ENCODE measurements around the gene GTPBP1.

The GTPBP1 gene

DNA sequence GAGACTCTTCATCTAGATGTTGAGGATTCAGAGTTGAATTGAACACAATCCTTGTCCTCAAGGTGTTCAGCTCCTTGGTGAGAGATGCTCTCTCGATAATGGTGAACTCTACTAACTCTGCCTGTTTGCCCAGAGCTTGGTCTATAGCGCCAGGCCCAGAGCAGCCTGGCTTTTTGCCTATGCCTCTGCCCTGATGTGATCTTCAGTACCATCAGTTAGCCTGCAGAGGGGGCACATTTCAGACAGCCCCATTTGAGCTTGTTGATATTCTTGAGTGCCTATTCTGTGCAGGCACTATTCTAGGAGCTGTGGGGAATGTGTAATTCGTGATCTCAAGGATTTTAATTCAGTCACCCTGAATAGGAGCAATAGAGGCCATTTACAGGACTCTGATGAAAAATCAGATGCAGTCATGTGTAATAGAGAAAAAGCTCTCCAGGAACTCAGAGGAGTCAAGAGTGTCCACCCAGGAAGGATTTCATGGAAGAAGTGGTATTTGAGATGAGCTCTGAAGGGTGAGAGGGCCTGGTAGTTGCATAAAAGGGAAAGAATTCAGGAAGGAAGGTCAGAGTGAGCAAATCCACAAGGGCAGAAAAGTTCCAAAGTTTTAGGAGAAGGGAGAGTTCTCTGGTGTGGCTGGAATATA lies 19.3 kb downstream of the GTPBP1 start:
- no peak for DNase-seq (ENCODE audit: low read depth in 2 of 2)

DNA sequence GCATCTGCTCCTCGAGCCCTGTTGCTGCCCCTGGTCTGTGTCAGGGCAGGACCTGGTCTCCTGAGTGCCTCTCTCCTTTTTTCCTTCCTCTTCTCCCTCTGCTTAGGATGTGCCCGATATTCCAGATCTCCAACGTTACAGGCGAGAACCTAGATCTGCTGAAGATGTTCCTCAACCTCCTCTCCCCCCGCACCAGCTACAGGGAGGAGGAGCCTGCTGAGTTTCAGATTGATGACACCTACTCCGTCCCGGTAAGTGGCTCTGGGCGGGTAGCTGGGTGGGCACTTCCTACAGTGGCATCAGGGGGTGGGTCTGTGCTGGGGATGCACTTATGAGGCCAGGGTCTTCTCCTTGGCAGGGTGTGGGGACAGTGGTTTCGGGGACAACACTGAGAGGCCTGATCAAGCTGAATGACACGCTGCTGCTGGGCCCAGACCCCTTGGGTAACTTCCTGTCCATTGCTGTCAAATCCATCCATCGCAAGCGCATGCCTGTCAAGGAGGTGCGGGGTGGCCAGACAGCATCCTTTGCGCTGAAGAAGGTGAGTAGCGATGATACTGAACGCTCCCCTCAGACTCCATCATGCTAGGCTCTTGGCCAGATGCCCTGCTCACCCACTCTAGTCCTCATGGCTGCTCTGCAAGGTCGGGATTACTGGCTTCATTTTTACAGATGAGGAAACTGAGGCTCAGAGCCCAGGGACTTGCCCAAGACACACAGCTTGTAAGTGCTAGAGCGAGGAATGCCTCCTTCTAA lies 20.3 kb downstream of the GTPBP1 start:
- DNase-seq (ENCODE audit: low read depth in 2 of 2) = no peak

DNA sequence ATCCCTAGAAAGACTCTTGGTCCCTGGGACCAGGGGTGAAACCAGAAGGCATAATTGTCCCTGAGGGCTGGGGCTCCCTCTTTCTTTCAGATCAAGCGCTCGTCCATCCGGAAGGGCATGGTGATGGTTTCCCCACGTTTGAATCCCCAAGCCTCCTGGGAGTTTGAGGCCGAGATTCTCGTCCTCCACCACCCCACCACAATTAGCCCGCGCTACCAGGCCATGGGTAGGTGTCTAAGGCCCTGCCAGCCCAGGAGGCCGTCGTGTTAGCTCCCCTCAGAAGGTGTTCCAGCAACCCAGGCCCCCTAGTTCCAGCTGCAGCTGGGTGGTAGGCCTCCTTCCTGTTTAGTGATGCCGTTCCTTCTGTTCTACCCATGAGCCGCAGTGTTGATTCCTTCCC lies 21.4 kb downstream of the GTPBP1 start:
- no peak for DNase-seq (ENCODE audit: low read depth in 2 of 2)

DNA sequence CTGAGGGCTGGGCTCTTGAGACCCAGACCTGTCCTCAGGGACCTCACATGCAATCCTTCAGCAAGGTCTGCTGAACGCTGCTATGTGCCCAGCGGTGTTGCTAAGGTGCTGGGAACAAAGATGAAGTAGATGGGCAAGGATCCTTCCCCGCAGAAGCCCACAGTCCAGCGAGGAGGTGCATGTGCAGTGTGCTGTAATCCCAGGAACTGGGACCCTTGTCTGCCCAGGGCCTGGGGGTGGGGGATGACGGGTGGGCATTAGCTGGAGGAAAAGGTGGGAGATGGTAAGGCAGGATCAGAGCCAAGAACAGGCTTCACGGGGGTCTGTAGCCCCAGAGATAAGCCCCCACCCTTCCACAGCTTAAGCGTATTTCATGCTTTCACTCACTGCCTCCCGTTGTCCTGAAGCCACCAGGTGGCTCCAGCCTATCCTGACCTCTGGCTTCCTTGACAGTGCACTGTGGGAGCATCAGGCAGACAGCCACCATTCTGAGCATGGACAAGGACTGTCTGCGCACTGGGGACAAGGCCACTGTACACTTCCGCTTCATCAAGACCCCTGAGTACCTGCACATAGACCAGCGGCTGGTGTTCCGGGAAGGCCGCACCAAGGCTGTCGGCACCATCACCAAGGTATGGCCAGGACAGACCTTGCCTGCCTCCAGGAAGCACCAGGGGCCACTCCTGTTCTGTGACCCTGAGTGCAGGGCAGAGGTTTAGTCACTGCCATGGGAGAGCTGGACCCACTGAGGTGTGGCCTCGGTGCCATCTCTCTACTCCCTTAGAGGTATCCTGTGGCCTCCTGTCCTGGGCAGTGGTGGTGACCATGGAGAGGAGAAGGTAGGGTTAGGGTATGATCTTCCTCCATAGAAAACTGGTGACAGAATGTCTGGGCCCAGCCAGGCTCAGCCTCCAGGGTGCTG lies 22.0 kb downstream of the GTPBP1 start:
- DNase-seq (ENCODE audit: low read depth in 2 of 2) = no peak

DNA sequence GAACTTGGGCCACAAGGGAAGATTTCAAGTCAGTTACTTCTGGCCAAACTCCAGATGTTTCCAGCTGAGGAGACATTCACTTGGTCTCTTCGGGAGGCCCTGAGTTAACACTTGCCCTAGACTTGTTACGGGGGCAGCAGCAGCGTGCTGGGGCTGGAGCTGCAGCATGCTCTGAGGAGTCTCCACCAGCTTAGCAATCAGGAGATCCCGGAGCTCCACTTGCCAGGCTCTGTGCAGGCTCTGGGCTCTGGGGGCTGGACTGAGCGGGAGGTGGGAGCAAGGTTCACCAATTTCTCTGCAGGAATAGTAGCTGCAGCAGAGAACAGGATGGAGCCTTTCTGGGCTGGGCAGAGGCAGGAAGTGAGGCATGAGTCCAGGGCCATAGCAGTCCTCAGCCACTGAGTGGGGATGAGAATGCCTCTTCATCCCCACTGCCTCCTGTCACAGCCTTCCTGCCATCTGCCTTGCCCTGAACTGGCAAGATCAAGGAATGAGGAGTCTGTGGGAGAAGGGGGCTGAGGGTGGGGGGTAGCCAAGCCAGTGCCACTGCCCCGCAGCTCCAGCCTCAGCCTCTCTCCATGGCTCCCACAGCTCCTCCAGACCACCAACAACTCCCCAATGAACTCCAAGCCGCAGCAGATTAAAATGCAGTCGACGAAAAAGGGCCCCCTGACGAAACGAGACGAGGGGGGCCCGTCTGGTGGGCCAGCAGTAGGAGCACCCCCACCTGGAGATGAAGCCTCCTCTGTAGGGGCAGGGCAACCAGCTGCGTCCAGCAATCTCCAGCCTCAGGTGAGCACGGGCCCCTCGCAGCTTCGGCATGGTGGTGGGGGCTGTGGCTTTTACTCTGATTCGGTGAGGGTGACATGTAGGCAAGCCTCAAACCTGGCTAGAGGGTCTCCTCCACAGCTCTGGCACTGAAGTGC lies 23.4 kb downstream of the GTPBP1 start:
- DNase-seq (ENCODE audit: low read depth in 2 of 2) = no peak

DNA sequence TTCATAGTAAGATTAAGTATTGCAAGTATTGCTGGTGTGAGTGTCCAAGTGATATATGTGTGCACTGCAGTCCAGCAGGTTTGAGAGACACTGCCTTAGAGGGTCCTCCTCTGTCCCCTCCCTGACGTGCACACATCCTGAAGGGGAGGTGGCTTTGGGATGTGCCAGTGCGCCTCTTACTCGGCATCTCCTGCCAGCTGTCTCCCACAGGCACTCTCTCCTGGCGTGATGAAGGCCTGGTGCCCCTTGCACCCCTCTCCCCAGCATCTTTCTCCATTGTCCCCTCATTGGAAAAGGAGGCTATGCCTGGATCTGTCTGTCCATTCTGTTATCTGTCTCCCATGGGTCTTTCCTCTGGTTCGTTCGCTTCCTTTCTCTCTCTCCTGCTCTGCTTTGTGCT lies 24.2 kb downstream of the GTPBP1 start:
- DNase-seq (ENCODE audit: low read depth in 2 of 2) = no peak

DNA sequence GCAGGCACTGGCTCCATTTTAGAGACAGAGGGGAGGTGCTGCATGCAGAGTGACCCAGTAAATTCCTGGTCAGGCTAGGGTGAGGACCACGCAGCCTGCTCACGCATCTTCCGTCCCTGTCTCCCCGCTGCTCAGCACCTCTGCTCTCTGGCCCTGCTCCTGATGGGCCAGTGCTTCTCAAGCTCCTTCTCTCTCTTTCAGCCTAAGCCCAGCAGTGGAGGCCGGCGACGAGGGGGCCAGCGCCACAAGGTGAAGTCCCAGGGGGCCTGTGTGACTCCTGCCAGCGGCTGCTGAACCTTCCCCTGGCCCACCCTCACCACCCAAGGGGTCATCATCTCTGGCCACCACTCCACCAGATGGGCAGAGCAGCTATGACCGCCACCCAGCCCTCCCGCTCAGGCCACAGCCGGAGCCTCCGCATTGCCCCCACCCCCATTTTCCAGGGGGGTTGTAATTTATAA lies 24.7 kb downstream of the GTPBP1 start:
- DNase-seq (ENCODE audit: low read depth in 2 of 2) = no peak

DNA sequence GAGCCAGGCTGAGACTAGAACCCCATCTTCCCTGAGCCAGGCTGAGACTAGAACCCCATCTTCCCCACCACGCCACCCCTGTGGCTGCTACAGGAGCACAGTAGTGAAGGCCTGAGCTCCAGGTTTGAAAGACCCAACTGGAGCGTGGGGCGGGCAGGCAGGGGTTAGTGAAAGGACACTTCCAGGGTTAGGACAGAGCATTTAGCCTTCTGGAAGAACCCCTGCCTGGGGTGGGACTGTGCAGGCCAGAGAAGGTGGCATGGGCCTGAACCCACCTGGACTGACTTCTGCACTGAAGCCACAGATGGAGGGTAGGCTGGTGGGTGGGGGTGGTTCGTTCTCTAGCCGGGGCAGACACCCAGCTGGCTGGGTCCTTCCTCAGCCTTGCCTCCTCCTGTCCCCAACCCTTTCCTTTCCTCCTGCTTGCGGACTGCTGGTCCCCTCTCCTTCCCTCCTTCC lies 26.0 kb downstream of the GTPBP1 start:
- DNase-seq (ENCODE audit: low read depth in 2 of 2) = no peak

DNA sequence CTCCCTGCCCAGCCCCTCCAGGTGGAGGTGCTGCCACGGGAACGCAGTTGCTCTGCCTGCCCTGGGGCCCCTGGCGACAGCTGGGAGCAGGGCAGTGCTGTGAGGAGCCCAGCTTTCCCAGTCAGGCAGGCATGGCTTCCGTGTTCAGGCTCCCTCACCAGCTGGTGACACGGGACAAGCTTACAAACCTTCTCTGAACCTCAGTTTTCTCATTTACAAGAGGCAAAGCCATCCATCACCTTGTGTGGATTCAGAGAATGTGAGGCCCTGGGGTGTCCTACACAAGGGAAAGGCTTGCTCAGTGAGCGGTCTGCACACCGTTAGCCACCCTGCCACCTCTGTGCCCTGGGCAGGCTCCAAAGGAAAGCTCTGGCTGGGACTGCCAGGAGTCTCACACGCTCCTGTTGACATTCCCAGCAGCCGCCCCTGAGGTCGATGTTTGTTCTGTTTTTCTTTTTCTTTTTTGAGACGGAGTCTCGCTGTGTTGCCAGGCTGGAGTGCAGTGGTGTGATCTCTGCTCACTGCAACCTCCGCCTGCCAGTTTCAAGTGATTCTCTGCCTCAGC lies 26.6 kb downstream of the GTPBP1 start:
- no peak for DNase-seq (ENCODE audit: low read depth in 2 of 2)

DNA sequence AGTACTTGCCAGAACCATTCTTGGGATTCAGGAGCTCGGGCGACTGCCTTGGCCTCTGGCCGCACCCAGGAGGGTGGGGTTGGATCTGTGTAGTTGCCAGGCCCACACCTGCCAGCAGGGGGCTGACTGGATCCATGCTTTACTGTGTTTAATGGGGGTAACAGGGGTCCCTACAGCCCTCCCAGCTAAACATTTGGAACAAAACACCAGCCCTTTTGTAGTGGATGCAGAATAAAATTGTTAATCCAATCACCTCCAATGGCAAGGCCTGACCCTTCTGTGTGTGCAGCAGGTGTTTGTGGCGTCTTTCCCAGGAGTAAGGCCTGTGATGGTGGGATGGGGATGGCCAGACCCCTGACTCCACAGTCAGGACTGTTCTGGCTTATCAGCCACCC lies 27.6 kb downstream of the GTPBP1 start:
- DNase-seq (ENCODE audit: low read depth in 2 of 2) = peak in 1 of 2 donors; percentile 23

DNA sequence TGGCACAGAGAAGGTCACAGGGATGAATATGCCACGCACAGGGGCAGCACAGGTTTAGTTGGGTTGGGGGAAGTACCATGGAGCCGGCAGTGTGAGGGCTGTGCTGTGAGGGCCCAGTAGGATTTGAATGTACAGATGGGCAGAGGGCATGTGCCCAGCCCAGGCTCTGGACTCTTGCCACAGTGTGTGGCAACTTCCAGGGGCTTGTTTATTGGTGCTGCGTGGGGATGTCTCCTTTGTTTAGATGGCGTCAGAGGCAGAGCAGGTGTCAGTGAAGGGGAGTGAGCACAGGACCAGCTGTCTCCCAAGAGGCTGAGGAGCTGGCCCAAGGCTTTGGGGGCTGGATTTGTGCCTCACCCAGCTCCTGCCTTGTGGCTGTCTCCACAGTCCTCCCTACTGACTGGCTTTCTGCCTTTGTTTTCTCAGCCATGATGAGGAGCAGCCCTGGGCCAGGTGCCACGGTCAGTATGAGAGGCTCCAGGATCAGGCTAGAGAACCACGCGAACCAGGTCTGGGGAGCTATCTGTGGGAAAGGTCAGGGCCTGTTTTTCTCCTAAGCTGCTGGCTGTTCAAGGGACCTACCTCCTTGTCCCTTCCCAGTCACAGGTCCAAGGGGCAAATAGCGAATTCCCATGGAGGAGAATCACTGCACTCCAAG lies 28.1 kb downstream of the GTPBP1 start:
- no peak for DNase-seq (ENCODE audit: low read depth in 2 of 2)

DNA sequence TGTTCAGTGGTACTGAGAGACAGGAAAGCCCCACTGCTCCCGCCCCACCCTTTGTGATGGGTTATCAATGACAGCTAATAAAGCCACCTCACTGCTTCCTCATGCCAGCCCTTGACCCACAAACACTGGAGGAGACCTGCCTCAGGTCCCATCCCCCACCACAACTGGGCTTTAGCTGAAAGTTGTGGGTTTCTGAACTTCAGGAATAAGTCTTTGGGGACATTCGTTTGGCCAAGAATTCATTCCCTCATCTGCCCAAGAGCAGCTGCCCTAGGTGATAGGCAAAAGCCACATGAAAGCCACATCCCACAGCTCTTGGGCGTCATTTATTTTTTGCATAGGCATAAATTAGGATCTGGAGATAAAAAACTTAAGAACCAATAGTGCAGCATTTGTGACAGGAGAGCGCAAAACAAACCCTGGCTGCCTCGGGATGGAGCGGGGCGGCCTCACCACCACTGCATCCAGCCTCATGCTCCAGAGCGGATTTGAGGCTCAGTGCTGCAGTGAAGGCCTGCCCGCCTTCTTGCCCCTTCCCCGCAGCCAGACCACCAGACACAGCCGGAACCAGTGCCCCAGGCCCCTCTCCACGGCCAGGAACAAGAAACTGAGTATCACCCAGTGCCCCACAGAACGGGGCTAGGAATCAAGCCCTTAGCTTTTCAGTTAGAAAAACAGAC lies 28.8 kb downstream of the GTPBP1 start:
- DNase-seq (ENCODE audit: low read depth in 2 of 2) = no peak

DNA sequence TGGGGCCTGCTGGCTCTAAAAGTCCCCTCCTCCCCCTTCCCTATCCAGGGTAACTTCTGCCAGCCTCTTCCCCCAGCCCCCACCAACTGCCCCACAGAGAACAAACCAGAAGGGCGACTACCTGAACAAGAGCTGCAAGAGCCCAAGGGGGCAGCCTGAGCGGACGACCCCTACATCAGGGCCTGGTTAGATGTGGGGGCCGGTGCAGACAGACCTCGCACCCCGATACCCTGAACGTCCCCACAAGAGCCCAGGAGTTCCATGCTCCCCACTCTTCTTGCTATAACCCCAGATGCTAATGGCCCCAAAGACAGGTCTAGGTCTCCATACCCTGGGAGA lies 29.4 kb downstream of the GTPBP1 start:
- no peak for DNase-seq (ENCODE audit: low read depth in 2 of 2)

DNA sequence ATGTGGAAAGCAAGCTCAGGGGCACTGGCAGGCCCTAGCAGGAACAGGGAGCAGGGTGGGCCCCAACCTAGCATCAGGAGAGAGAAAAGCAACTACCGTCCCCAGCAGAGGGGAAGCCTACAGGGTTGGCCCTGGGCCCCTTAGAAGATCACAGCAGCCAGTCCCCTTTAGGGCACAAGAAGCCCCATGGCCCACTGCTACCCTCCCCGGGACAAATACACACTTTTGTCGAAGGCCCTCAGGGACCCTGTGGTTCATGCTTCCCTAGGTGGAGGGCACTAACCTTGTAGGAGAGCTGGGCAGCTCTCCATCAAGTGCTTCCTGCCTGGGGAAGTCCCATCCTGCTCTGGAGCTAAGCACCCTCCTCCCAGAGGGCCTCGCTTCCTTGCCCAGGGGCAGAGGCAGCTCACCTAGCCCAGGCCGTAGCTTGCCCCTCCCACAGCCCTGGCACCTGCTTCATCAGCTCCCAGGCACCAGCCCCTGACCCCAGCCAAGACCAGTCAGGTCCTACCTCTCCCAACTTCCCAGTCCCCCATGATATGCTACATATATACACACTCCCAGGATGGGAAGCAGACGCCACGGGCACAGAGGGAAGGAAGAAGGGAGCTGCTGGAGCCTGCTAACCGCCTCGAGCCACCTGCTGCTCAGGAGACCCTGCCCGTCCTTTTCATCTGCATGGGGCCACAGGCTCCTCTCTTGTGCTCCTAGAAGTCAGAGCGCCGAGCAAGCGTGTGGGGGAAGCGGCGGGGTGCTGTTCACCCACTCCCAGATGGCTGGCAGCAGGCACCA lies 29.9 kb downstream of the GTPBP1 start:
- no peak for DNase-seq (ENCODE audit: low read depth in 2 of 2)

DNA sequence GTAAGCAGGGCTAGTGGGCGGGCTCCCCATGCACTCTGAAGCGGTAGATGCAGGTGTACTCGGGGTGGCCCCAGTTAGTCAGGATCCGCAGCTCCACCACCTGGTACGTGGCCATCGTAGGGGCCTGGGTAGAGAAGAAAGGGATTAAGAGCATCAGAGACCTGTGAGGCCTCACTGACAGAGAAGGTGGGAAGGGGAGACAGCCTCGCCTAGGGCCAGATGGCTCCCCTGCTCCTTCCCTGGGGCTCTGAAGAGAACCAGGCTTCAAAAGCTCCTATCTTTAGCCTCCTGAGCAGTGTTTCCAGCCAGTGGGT lies 30.5 kb downstream of the GTPBP1 start:
- no peak for DNase-seq (ENCODE audit: low read depth in 2 of 2)

DNA sequence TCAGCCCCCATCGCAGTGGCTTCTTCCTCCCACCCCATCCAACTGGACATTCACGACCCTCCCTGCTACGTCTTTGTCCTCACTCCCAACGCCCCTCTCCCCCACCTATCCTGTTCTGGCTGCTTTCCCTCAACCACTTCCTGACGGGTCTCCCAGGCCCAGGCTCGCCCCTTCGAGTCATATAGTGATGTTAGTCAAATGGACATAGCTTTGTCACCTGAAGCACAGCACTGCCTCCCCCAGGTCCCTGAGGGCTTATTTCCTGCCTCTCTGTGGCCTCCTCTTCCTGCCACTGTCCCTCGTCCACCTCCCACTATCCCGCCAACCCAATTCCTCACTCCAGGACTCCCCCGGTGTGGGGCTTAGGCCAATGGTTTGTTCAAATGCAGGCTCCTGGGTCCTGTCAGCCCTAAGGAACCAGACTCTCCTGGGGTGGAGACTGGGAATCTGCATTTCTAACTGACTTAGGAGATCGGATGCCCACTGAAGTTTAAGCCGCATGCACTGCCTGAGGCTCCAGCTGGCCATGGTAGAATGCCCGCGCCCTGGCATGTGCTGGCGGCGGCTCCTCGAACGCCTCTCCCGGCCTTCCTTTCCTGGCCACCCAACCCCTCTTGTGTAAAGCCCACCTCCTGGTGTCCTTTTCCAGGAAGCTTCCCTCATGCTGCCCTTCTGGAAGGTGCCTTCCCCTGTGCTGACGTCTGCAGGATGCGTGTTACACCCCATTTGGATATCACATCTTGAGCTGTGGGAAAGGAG lies 31.7 kb downstream of the GTPBP1 start:
- no peak for DNase-seq (ENCODE audit: low read depth in 2 of 2)

DNA sequence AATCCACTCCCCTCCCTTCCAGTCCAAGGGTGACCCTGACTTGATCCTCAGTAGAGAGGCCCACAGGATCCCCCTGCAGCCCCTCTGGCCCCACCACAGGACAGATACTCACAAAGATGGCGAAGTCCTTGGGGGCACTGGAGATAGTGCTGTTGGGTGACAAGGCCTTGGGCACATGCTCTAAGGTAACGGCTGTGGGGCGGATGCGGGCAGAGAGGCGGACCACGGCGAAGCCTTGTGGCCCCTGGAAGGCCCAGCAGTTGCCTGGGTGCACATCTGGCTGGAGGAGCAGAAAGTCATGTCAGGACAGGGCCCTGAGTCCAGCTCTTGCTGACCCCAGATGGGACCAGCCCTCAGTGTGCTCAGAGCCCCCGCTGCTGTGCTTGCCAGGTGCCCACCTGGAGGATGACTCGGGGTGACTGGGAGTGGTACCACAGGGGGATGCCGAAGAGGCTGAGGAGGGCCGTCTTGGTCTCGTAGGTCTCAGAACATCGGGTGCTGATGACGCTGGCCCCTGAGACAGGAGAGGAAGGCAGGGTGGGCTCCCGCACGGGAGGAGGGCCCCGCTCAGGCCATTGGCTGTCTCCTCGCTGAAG lies 32.8 kb downstream of the GTPBP1 start:
- DNase-seq (ENCODE audit: low read depth in 2 of 2) = no peak

Measured in stimulated activated CD8-positive, alpha-beta memory T cell treated with anti-CD3 and anti-CD28 coated beads, Interleukin-7, amount 100 ng/mL, for 4 hours (primary cell).